Activated B cell treated with CpG ODN at 0.5 μM for 24 hours (primary cell): ENCODE data around the gene CADPS. TPM values are rescaled to one million over a fixed set of nuclear protein-coding genes. Genes with fewer than 3 reads are reported as not detected.

Source experiments
- ATAC-seq: fragments of 200-7000 bp; cut with Tn5 transposase; one replicate; pipeline ENCODE4 v1.10.0; 2021; ENCODE audit warnings: low read depth, mild to moderate bottlenecking, moderate library complexity
- CTCF ChIA-PET: fragments of 350-600 bp; sonication (Branson Sonifier 250); formaldehyde crosslinking; loops from one replicate; lab custom pipeline; 2021; ENCODE audit warnings: antibody characterized with exemption; lab: Charles Lee
- POLR2A ChIA-PET: fragments of 350-600 bp; sonication (Branson Sonifier 250); formaldehyde crosslinking; loops from one replicate; lab custom pipeline; 2021; ENCODE audit warnings: antibody characterized with exemption; lab: Charles Lee
- DNase-seq: peaks from one replicate; pipeline ENCODE4 v3.0.0; 2022
- H3K27ac Mint-ChIP-seq: one replicate; pipeline ENCODE4 v1.8.0; 2020; ENCODE audit warnings: mixed read lengths
- H3K27me3 Mint-ChIP-seq: one replicate; pipeline ENCODE4 v1.8.0; 2021; ENCODE audit warnings: mixed read lengths
- H3K36me3 Mint-ChIP-seq: one replicate; pipeline ENCODE4 v1.8.0; 2021; ENCODE audit warnings: low read depth, mixed read lengths
- H3K4me1 Mint-ChIP-seq: one replicate; pipeline ENCODE4 v1.8.0; 2021; ENCODE audit warnings: mixed read lengths
- H3K4me3 Mint-ChIP-seq: one replicate; pipeline ENCODE4 v1.8.0; 2020; ENCODE audit warnings: mild to moderate bottlenecking, mixed read lengths
- H3K9me3 Mint-ChIP-seq: one replicate; pipeline ENCODE4 v1.8.0; 2020; ENCODE audit warnings: mixed read lengths
- CTCF ChIP-seq: fragments of 200-600 bp; IDR thresholded peaks from one replicate; pipeline ENCODE4 v1.8.0; 2022; ENCODE audit warnings: antibody characterized with exemption, mild to moderate bottlenecking
- intact Hi-C: fragments of 100-400 bp; cut with micrococcal nuclease; formaldehyde crosslinking; loops from one replicate; pipeline ENCODE4 v1.15.1; 2024
- total RNA-seq: library from RNA; stranded (reverse); gene quantifications from 2 replicates; pipeline ENCODE4 v1.2.3, GENCODE V29; 2022

The CADPS gene
- total RNA-seq, 1 donor from 2014 or later: not detected

- no peak for TF ChIP-seq CTCF
- H3K4me1 Mint-ChIP-seq: no peaks in the 10 kb centered on the region
- POLR2A ChIA-PET: no interaction called here
- CTCF ChIA-PET: no interaction called here
- no peak for DNase-seq
- H3K27ac Mint-ChIP-seq: no peak overlapping the region
- no peaks in the 10 kb centered on the region for H3K9me3 Mint-ChIP-seq
- H3K27me3 Mint-ChIP-seq: peaks cover 67% of the 10 kb centered on the region
- intact Hi-C loops: no loop called here
- H3K4me3 Mint-ChIP-seq: no peak overlapping the region
- H3K36me3 Mint-ChIP-seq: no peaks in the 10 kb centered on the region
- no peak for ATAC-seq
Measured at GRCh38 chr3:62372621-62373041, 502.6 kb downstream of the CADPS start.

DNA sequence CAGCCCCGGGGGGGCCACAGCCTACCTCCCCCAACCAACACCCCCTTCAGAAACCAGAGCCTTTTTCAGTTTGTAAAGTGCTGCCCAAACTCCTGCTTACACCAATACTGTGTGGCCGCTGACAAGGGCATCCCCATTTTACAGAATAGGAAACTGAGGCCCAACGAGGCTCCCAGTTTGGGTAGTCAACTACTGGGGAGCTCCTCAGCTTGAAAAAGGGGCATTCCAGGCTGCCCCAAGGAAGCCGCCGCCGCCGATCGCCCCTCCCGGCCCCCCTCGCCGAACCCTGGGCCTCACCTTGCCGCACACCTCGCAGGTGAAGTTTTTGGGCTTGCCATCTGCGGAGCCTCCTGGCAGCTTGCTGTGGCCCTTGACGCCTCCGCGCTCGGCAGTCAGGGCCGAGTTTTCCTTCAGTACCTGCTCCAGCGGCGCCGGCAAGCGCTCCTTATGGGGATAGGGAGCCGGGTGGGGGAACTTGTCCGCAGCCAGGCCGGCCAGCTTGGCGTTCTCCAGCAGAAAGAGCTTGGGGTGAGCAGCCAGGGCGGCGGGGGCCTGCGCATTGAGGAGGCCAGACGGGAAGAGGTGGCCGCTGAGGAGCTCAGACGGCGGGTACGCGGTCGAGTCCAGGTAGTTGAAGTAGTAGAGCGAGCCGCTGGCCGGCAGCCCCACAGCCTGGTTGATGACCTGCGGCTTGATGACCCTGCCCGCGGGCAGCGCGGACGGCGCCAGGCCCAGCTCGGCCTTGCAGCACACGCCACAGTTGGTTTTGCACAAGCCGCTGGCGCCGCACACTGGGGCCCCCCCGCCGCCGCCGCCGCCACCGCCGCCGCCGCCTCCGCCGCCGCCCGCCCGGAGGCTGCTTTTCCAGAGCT is 503.3 kb downstream of the CADPS start:
- ATAC-seq: no peak
- TF ChIP-seq CTCF: no peak
- ChIA-PET CTCF (no interaction called here), POLR2A (no interaction called here)
- H3K4me3 Mint-ChIP-seq: no peak overlapping the region
- no peaks in the 10 kb centered on the region for H3K9me3 Mint-ChIP-seq
- no peak overlapping the region for H3K27ac Mint-ChIP-seq
- H3K4me1 Mint-ChIP-seq: no peaks in the 10 kb centered on the region
- H3K36me3 Mint-ChIP-seq: no peaks in the 10 kb centered on the region
- intact Hi-C loops: no loop called here
- H3K27me3 Mint-ChIP-seq: peaks cover 70% of the 10 kb centered on the region
- DNase-seq: no peak

GRCh38 chr3:62370858-62371719 is 504.1 kb downstream of the CADPS start:
- POLR2A ChIA-PET: no interaction called here
- ATAC-seq (no peak), DNase-seq (no peak)
- H3K36me3 Mint-ChIP-seq: no peaks in the 10 kb centered on the region
- intact Hi-C loops: no loop called here
- no peak overlapping the region for H3K27ac Mint-ChIP-seq
- TF ChIP-seq CTCF: no peak
- no peaks in the 10 kb centered on the region for H3K4me1 Mint-ChIP-seq
- no peaks in the 10 kb centered on the region for H3K9me3 Mint-ChIP-seq
- peaks cover 69% of the 10 kb centered on the region for H3K27me3 Mint-ChIP-seq
- CTCF ChIA-PET: no interaction called here
- no peak overlapping the region for H3K4me3 Mint-ChIP-seq

DNA sequence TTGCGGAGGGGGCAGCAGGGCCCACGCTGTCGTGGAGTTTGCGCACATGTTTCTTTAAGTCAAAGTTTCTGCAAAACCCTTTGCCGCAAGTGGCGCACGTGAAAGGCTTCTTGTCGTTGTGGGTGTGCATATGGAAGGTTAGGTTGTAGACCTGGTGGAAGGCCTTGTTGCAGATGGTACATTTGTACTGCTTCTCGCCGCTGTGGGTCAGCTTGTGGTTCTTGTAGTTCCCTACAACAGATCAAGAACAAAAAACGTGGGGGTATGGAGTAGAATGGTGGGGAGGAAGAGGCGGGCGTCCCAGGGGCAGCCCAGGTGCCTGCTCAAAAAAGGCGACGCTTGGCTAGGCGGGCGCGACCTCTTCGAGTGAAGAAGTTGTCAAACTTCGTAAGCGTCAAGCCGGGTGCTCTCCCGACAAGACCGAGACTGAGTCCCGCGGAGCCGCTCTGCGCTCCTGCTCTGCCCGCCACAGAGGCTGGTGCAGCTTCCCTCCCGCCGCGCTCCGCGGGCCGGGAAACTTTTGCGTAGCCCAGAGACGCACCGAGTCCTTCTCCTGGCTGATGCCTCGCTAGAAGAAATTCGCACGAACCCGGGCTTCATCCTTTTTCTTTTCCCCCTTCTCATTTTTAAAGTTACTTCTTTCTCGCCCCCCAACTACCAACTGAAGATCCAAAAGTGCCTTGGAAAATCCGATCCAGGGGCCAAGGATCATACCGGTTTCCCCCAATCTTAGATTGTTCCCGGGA is 504.9 kb downstream of the CADPS start:
- ChIA-PET CTCF (no interaction called here), POLR2A (no interaction called here)
- DNase-seq: no peak
- ATAC-seq: no peak
- no peaks in the 10 kb centered on the region for H3K9me3 Mint-ChIP-seq
- TF ChIP-seq CTCF: no peak
- peaks cover 70% of the 10 kb centered on the region for H3K27me3 Mint-ChIP-seq
- no peaks in the 10 kb centered on the region for H3K36me3 Mint-ChIP-seq
- no peak overlapping the region for H3K4me3 Mint-ChIP-seq
- no peak overlapping the region for H3K27ac Mint-ChIP-seq
- H3K4me1 Mint-ChIP-seq: no peaks in the 10 kb centered on the region
- intact Hi-C loops: no loop called here

DNA sequence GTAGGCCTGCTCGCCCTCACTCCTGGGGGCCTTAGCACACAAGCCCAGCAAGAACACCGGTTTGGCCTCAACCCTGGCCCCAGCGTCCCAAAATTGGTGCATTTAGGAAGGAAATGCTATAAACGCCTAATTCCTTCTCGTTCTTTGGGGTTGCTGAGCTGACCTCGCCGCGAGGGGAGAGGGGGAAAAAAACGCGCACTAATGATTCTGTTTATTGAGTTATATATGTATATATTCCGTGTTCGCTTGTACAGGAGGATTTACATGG is 505.8 kb downstream of the CADPS start:
- Mint-ChIP-seq H3K4me1 (no peaks in the 10 kb centered on the region), H3K36me3 (no peaks in the 10 kb centered on the region), H3K4me3 (no peak overlapping the region), H3K9me3 (no peaks in the 10 kb centered on the region), H3K27me3 (peaks cover 68% of the 10 kb centered on the region), H3K27ac (no peak overlapping the region)
- intact Hi-C loops: no loop called here
- ChIA-PET CTCF (no interaction called here), POLR2A (no interaction called here)
- no peak for DNase-seq
- ATAC-seq: no peak
- no peak for TF ChIP-seq CTCF
